Measurements from ENCODE around the gene DVL2.

DNA sequence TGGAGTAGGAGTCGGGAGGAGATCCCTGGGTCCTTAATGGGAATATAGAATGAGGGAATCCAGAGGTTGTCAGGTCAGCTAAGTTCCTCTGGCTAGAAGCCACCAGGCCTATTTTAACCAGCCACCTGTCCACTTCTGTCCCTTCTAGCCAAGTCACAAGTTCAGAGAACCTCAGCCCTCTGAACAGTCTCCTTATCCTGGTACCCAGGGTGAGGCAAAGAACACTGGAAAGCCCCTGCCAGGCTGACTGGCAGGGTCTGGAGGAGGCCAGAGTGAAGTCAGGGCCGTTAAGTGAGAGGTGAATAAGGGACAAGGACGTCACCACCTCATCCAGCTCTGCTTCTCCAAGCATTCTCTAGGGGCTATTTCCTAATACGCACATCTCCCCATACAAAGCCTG lies 14.5 kb upstream of the DVL2 start:
- no peak for TF ChIP-seq CTCF (IDR thresholded peaks at IDR 0.05; ENCODE audit: low read depth, low read length, poor library complexity, severe bottlenecking)
- TF ChIP-seq EZH2phosphoT487 (IDR thresholded peaks at IDR 0.05; ENCODE audit: borderline replicate concordance, low read length) = no peak
